SU-DHL-6 (cell line): ENCODE measurements around the gene RGS7.

ENCODE experiments used
- H2AFZ ChIP-seq: fragments of 200-600 bp; sonication (generic); 2 replicates; pipeline ENCODE4 v1.6.1; 2014; ENCODE audit warnings: low read depth, mild to moderate bottlenecking, moderate library complexity, mixed read lengths, antibody characterized with exemption, low read length; ENCODE audit not compliant: severe bottlenecking
- H3F3A ChIP-seq: fragments of 200-600 bp; shearing (Covaris generic); 2 replicates; pipeline ENCODE4 v1.6.0; 2016; ENCODE audit warnings: antibody characterized with exemption, mild to moderate bottlenecking; ENCODE audit not compliant: insufficient read depth
- H3K27ac ChIP-seq: fragments of 200-600 bp; sonication (generic); 2 replicates; pipeline ENCODE4 v1.5.1; 2016; ENCODE audit warnings: low read depth, mild to moderate bottlenecking, low read length, moderate library complexity, mixed read lengths
- H3K27me3 ChIP-seq: fragments of 200-600 bp; sonication (generic), shearing (Covaris generic); 2 replicates; pipeline ENCODE4 v1.6.0; 2014; ENCODE audit warnings: mild to moderate bottlenecking, low read length
- H3K36me3 ChIP-seq: fragments of 200-600 bp; sonication (generic); 2 replicates; pipeline ENCODE4 v1.6.1; 2014; ENCODE audit warnings: mild to moderate bottlenecking, low read length, mixed read lengths
- H3K4me2 ChIP-seq: fragments of 300-600, 200-600 bp; shearing (Covaris generic), sonication (generic); 2 replicates; pipeline ENCODE4 v1.6.0; 2014; ENCODE audit warnings: low read length, low read depth, mild to moderate bottlenecking; ENCODE audit not compliant: poor library complexity, severe bottlenecking
- H3K4me3 ChIP-seq: fragments of 200-600 bp; sonication (generic); 2 replicates; pipeline ENCODE4 v1.5.1; 2014; ENCODE audit warnings: antibody characterized with exemption, low read length, mild to moderate bottlenecking, mixed read lengths; ENCODE audit not compliant: insufficient read depth, poor library complexity, severe bottlenecking
- H3K79me2 ChIP-seq: fragments of 200-600 bp; sonication (generic); 2 replicates; pipeline ENCODE4 v1.6.1; 2014; ENCODE audit warnings: mild to moderate bottlenecking, low read length, moderate library complexity; ENCODE audit not compliant: insufficient read depth
- H3K9ac ChIP-seq: fragments of 200-600 bp; sonication (generic); 2 replicates; pipeline ENCODE4 v1.7.0; 2014; ENCODE audit warnings: mild to moderate bottlenecking, low read length
- H3K9me2 ChIP-seq: fragments of 200-600 bp; sonication (generic); replicated peaks from 2 replicates; pipeline ENCODE4 v1.6.1; 2014; ENCODE audit warnings: low read length; ENCODE audit not compliant: insufficient read depth
- H3K9me3 ChIP-seq: fragments of 200-600 bp; sonication (generic); 2 replicates; pipeline ENCODE4 v1.6.1; 2014; ENCODE audit warnings: low read length, mixed read lengths; ENCODE audit not compliant: insufficient read depth
- H4K20me1 ChIP-seq: fragments of 200-600 bp; sonication (generic); 2 replicates; pipeline ENCODE4 v1.6.1; 2014; ENCODE audit warnings: low read depth, mild to moderate bottlenecking, antibody characterized with exemption, low read length, moderate library complexity, mixed read lengths
- EZH2phosphoT487 ChIP-seq: fragments of 200-600 bp; sonication (generic), shearing (Covaris generic); conservative IDR thresholded peaks from 2 replicates; pipeline ENCODE4 v1.6.1; 2018; ENCODE audit warnings: mild to moderate bottlenecking, antibody characterized with exemption, low read length, moderate library complexity, mixed read lengths
- TF ChIP-seq, protein P1 (sequence below): fragments of 200-600 bp; sonication (generic); IDR thresholded peaks from one replicate; pipeline ENCODE4 v1.5.1; 2017; ENCODE audit warnings: antibody characterized with exemption, mild to moderate bottlenecking, low read length, moderate library complexity; ENCODE audit not compliant: insufficient read depth, poor library complexity, severe bottlenecking

RGS7 gene

GRCh38 chr1:241068359-241068758, 288.6 kb downstream of the RGS7 start:
- H3K27me3 ChIP-seq, result no peaks in the 10 kb centered on the region
- no peak overlapping the region for H3K4me2 ChIP-seq
- no peaks in the 10 kb centered on the region for H3K36me3 ChIP-seq
- H3K9ac ChIP-seq, result no peak overlapping the region
- no peaks in the 10 kb centered on the region for H3K79me2 ChIP-seq
- no peaks in the 10 kb centered on the region for H4K20me1 ChIP-seq
- H3K9me2 ChIP-seq, result no peaks in the 10 kb centered on the region
- H2AFZ ChIP-seq, result no peak overlapping the region
- H3K4me3 ChIP-seq, result no peak overlapping the region
- no peaks in the 10 kb centered on the region for H3F3A ChIP-seq
- no peak for TF ChIP-seq EZH2phosphoT487
- TF ChIP-seq, protein P1, sequence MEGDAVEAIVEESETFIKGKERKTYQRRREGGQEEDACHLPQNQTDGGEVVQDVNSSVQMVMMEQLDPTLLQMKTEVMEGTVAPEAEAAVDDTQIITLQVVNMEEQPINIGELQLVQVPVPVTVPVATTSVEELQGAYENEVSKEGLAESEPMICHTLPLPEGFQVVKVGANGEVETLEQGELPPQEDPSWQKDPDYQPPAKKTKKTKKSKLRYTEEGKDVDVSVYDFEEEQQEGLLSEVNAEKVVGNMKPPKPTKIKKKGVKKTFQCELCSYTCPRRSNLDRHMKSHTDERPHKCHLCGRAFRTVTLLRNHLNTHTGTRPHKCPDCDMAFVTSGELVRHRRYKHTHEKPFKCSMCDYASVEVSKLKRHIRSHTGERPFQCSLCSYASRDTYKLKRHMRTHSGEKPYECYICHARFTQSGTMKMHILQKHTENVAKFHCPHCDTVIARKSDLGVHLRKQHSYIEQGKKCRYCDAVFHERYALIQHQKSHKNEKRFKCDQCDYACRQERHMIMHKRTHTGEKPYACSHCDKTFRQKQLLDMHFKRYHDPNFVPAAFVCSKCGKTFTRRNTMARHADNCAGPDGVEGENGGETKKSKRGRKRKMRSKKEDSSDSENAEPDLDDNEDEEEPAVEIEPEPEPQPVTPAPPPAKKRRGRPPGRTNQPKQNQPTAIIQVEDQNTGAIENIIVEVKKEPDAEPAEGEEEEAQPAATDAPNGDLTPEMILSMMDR, result no peak
- H3K9me3 ChIP-seq, result no peaks in the 10 kb centered on the region
- no peak overlapping the region for H3K27ac ChIP-seq

GRCh38 chr1:241063276-241063675, 293.7 kb downstream of the RGS7 start:
- no peaks in the 10 kb centered on the region for H3K36me3 ChIP-seq
- no peaks in the 10 kb centered on the region for H3K27me3 ChIP-seq
- no peak overlapping the region for H3K4me2 ChIP-seq
- no peaks in the 10 kb centered on the region for H3K79me2 ChIP-seq
- H4K20me1 ChIP-seq, result no peaks in the 10 kb centered on the region
- no peaks in the 10 kb centered on the region for H3F3A ChIP-seq
- no peak overlapping the region for H3K27ac ChIP-seq
- no peak overlapping the region for H3K4me3 ChIP-seq
- H3K9me3 ChIP-seq, result no peaks in the 10 kb centered on the region
- TF ChIP-seq, protein P1, result no peak
- TF ChIP-seq EZH2phosphoT487, result no peak
- H3K9ac ChIP-seq, result no peak overlapping the region
- no peak overlapping the region for H2AFZ ChIP-seq
- H3K9me2 ChIP-seq, result no peaks in the 10 kb centered on the region

DNA sequence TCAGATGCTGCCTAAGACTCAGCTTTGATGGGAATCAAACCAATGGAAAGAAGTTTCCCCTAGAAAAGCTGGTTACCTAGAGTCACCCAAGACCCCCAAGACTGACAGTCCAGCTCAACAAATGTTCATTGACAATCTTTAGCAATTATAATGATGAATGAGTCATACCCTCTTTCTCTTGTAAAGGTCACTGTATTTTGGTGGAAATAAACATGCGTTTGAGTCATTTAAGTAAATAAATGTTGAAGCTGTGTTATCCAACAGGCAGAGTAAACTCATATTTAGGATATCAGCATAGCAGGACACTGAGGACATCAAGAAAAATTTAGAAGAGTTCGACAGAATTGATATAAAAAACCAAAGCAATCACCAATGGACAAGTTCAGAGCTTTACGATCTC, 295.9 kb downstream of the RGS7 start:
- Histone ChIP-seq H3K27me3 (no peaks in the 10 kb centered on the region), H3K9me3 (no peaks in the 10 kb centered on the region), H3K36me3 (no peaks in the 10 kb centered on the region), H3K9ac (no peak overlapping the region), H3F3A (no peaks in the 10 kb centered on the region), H3K9me2 (no peaks in the 10 kb centered on the region), H3K79me2 (no peaks in the 10 kb centered on the region), H3K27ac (no peak overlapping the region), H3K4me3 (no peak overlapping the region), H3K4me2 (no peak overlapping the region), H2AFZ (no peak overlapping the region), H4K20me1 (no peaks in the 10 kb centered on the region)
- no peak for TF ChIP-seq EZH2phosphoT487
- TF ChIP-seq, protein P1, result no peak
